Stimulated activated CD4-positive, alpha-beta T cell treated with anti-CD3 and anti-CD28 coated beads, Interleukin-2, amount 100 ng/mL, for 48 hours (primary cell): ENCODE measurements around the gene UNC79.
"Not testable (repeated sequence)": the region's sequence is repeated elsewhere in the genome, so short reads cannot be mapped to it uniquely, and the experiment has no call there.

Source experiments
- DNase-seq, 2 donors: peaks; one replicate each; pipeline ENCODE4 v3.0.0-alpha.2; 2020

The UNC79 gene

GRCh38 chr14:93430315-93431035 is at the start of gene UNC79:
Gene UNC79 (plus strand): TSS chr14:93430939. CDS start chr14:93431030, 91 bp downstream.
- DNase-seq, result no peak

GRCh38 chr14:93381644-93382043 is 49.1 kb upstream of the UNC79 start:
- DNase-seq, result no peak

GRCh38 chr14:93384256-93384655 is 46.5 kb upstream of the UNC79 start:
- DNase-seq, result not testable (repeated sequence)

GRCh38 chr14:93395231-93395630 is 35.5 kb upstream of the UNC79 start:
- no peak for DNase-seq

GRCh38 chr14:93396456-93396855 is 34.3 kb upstream of the UNC79 start:
- DNase-seq, result no peak

GRCh38 chr14:93398491-93398890 is 32.2 kb upstream of the UNC79 start:
- DNase-seq, result no peak

GRCh38 chr14:93402951-93403350 is 27.8 kb upstream of the UNC79 start:
- DNase-seq, result no peak

- no peak for DNase-seq
These were observed 20.7 kb upstream of the UNC79 start for GRCh38 chr14:93410021-93410420.

GRCh38 chr14:93410893-93411292 is 19.8 kb upstream of the UNC79 start:
- DNase-seq, result no peak

- DNase-seq, result not testable (repeated sequence)
These were observed 5.6 kb upstream of the UNC79 start for GRCh38 chr14:93425136-93425535.

- DNase-seq, result no peak
These were observed 4.0 kb upstream of the UNC79 start for GRCh38 chr14:93426750-93427149.

- no peak for DNase-seq
These were observed 414 bp downstream of the UNC79 start for GRCh38 chr14:93431036-93431670.

- DNase-seq, result no peak
These were observed 23.5 kb downstream of the UNC79 start for GRCh38 chr14:93454224-93454623.

GRCh38 chr14:93456356-93456755 is 25.6 kb downstream of the UNC79 start:
- no peak for DNase-seq

- DNase-seq, result no peak
These were observed 27.5 kb downstream of the UNC79 start for GRCh38 chr14:93458234-93458633.

GRCh38 chr14:93462479-93462878 is 31.7 kb downstream of the UNC79 start:
- DNase-seq, result no peak

GRCh38 chr14:93464271-93464670 is 33.5 kb downstream of the UNC79 start:
- DNase-seq, result no peak

GRCh38 chr14:93475471-93475870 is 44.7 kb downstream of the UNC79 start:
- DNase-seq, result no peak

- DNase-seq, result no peak
These were observed 45.6 kb downstream of the UNC79 start for GRCh38 chr14:93476305-93476704.

- DNase-seq, result not testable (repeated sequence)
These were observed 48.3 kb downstream of the UNC79 start for GRCh38 chr14:93479074-93479473.

- no peak for DNase-seq
These were observed 50.1 kb downstream of the UNC79 start for GRCh38 chr14:93480867-93481266.

- DNase-seq, result no peak
These were observed 51.0 kb downstream of the UNC79 start for GRCh38 chr14:93481758-93482157.

GRCh38 chr14:93490001-93490400 is 59.3 kb downstream of the UNC79 start:
- DNase-seq, result no peak

- DNase-seq, result no peak
These were observed 62.3 kb downstream of the UNC79 start for GRCh38 chr14:93493054-93493453.

GRCh38 chr14:93493622-93494021 is 62.9 kb downstream of the UNC79 start:
- not testable (repeated sequence) for DNase-seq
